ENCODE data around the gene TMEM74B.

Gene TMEM74B

DNA sequence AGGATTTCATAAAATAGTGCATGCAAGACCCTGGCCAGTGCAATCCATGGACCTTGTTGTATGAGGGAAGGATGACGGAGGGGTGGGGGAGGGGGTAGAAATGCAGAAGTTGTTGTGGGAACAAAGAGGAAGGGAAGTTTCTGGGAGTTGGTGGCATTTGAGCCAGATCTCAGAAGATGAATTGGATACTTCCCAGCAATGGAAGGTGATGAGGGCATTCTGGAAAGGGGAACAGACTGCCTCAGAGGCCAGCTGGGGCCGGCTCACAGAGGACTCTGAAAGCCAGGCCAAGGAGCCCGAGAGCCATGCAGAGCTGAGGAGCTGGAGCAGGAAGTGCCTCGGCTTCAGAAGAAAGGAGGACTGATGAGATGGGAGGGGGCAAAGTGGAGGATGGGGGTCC is 2.7 kb downstream of the TMEM74B start:
- TF ChIP-seq, protein P1, sequence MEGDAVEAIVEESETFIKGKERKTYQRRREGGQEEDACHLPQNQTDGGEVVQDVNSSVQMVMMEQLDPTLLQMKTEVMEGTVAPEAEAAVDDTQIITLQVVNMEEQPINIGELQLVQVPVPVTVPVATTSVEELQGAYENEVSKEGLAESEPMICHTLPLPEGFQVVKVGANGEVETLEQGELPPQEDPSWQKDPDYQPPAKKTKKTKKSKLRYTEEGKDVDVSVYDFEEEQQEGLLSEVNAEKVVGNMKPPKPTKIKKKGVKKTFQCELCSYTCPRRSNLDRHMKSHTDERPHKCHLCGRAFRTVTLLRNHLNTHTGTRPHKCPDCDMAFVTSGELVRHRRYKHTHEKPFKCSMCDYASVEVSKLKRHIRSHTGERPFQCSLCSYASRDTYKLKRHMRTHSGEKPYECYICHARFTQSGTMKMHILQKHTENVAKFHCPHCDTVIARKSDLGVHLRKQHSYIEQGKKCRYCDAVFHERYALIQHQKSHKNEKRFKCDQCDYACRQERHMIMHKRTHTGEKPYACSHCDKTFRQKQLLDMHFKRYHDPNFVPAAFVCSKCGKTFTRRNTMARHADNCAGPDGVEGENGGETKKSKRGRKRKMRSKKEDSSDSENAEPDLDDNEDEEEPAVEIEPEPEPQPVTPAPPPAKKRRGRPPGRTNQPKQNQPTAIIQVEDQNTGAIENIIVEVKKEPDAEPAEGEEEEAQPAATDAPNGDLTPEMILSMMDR (IDR thresholded peaks at IDR 0.05; ENCODE audit: insufficient read depth, low read length, poor library complexity, severe bottlenecking) = no peak
- Histone ChIP-seq H3K27me3 (replicated peaks; ENCODE audit: control insufficient read depth, insufficient read depth, low read length) (peaks cover 4% of the 10 kb centered on the region; the same call in 1 of the 2 replicates), H3K4me3 (replicated peaks; ENCODE audit: low read depth, low read length) (no peak overlapping the region), H3K36me3 (ENCODE audit: control insufficient read depth, insufficient read depth, low read length) (no peaks in the 10 kb centered on the region)
- no peak for DNase-seq (ENCODE audit: extremely low read depth, insufficient read length)

GRCh38 chr20:1180949-1181348 is 3.8 kb downstream of the TMEM74B start:
- no peak overlapping the region for H3K4me3 ChIP-seq (replicated peaks; ENCODE audit: low read depth, low read length)
- no peaks in the 10 kb centered on the region; the same call in 1 of the 2 replicates for H3K27me3 ChIP-seq (replicated peaks; ENCODE audit: control insufficient read depth, insufficient read depth, low read length)
- DNase-seq (ENCODE audit: extremely low read depth, insufficient read length) = no peak
- H3K36me3 ChIP-seq (ENCODE audit: control insufficient read depth, insufficient read depth, low read length) = no peaks in the 10 kb centered on the region
- TF ChIP-seq, protein P1 (IDR thresholded peaks at IDR 0.05; ENCODE audit: insufficient read depth, low read length, poor library complexity, severe bottlenecking) = no peak

DNA sequence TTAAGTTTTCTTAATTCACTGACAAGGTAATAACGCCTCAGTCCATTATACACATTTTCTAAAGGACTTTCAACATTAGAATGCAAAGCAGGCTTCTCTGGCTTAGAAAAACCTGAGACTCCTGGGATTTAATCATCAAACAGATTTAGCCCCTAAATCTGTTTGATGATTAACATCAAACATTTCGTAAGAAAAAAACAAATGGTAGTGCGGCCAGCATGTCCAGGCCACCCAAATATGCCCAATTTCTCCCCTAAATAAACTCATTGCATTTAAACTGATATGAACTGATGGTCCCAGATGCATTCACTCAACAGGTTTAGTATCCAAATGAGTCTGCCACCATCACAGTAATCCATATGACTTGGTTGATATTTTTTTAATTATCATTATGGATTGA is 6.2 kb downstream of the TMEM74B start:
- Histone ChIP-seq H3K36me3 (ENCODE audit: control insufficient read depth, insufficient read depth, low read length) (no peaks in the 10 kb centered on the region), H3K4me3 (replicated peaks; ENCODE audit: low read depth, low read length) (no peak overlapping the region), H3K27me3 (replicated peaks; ENCODE audit: control insufficient read depth, insufficient read depth, low read length) (no peaks in the 10 kb centered on the region; the same call in 1 of the 2 replicates)
- TF ChIP-seq, protein P1 (IDR thresholded peaks at IDR 0.05; ENCODE audit: insufficient read depth, low read length, poor library complexity, severe bottlenecking) = no peak
- DNase-seq (ENCODE audit: extremely low read depth, insufficient read length) = no peak

DNA sequence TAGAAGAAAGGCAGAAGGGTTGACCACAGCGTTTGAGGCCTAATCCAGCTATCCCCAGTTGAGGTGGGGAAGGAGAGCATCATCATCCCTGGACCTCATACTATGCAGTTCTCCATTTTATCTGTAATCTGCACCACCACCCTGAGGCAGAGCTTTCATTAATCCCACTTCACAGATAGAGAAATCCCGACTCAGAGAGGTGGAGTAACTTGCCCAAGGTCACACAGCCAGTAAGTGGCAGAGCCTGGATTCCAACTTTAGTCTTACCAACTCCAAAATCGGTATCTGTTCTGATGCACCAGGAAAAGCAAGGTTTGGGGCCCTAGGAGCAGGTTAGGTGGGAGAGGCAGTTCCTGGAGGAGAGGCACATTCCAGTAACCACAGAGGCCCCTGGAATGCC is 6.7 kb downstream of the TMEM74B start:
- no peaks in the 10 kb centered on the region; the same call in 1 of the 2 replicates for H3K27me3 ChIP-seq (replicated peaks; ENCODE audit: control insufficient read depth, insufficient read depth, low read length)

DNA sequence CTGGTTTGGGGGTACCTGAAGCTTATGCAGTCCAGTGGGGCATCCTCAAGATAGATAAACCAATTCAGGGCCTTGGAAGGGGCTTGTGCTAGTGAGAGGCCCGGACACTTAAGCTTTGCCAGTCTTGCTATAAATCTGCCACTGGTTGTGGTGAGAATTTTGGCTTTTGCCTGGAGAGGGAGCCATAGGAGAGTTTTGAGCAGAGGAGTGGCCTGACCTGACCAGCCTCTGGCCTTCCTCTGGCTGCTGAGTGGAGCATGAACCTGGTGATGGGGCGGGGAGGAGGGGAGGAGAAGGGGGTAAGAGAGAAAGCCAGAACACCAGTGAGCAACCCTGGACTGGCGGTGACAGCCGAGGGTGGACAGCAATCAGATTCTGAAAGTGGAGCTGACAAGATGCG is 7.1 kb downstream of the TMEM74B start:
- TF ChIP-seq, protein P1 (IDR thresholded peaks at IDR 0.05; ENCODE audit: insufficient read depth, low read length, poor library complexity, severe bottlenecking) = peak; percentile 7
- Histone ChIP-seq H3K36me3 (ENCODE audit: control insufficient read depth, insufficient read depth, low read length) (no peaks in the 10 kb centered on the region), H3K4me3 (replicated peaks; ENCODE audit: low read depth, low read length) (no peak overlapping the region), H3K27me3 (replicated peaks; ENCODE audit: control insufficient read depth, insufficient read depth, low read length) (no peaks in the 10 kb centered on the region)
- DNase-seq (ENCODE audit: extremely low read depth, insufficient read length) = no peak

More for the DNA sequence above, 6.7 kb downstream of the TMEM74B start:
- TF ChIP-seq, protein P1 (IDR thresholded peaks at IDR 0.05; ENCODE audit: insufficient read depth, low read length, poor library complexity, severe bottlenecking) = no peak
- DNase-seq (ENCODE audit: extremely low read depth, insufficient read length) = no peak
- Histone ChIP-seq H3K4me3 (replicated peaks; ENCODE audit: low read depth, low read length) (no peak overlapping the region), H3K36me3 (ENCODE audit: control insufficient read depth, insufficient read depth, low read length) (no peaks in the 10 kb centered on the region)

DNA sequence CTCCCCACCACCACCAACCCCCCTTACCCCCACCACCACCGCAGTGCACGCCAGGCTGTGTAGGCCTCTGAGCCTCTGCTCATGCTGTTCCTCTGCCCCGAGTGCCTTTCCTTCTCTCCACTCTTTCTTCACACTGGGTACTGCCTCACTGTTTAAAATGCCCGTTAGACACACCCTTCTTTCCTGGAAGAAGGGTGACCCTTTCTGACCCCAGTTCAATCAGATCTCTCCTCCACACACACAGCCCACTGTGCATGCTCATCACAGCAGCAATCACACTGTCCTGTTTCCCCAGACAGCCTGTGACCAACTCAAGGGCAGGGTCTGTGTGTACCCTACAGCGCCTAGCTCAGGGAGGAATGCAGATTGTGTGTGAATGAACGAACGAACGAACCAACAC is 10.0 kb downstream of the TMEM74B start:
- TF ChIP-seq, protein P1 (IDR thresholded peaks at IDR 0.05; ENCODE audit: insufficient read depth, low read length, poor library complexity, severe bottlenecking) = no peak
- H3K36me3 ChIP-seq (ENCODE audit: control insufficient read depth, insufficient read depth, low read length) = peaks cover 11% of the 10 kb centered on the region
- no peak overlapping the region for H3K4me3 ChIP-seq (replicated peaks; ENCODE audit: low read depth, low read length)
- DNase-seq (ENCODE audit: extremely low read depth, insufficient read length) = no peak
- no peaks in the 10 kb centered on the region for H3K27me3 ChIP-seq (replicated peaks; ENCODE audit: control insufficient read depth, insufficient read depth, low read length)

Measured in GM06990 (cell line).